Measurements from ENCODE around the gene APOO.

DNA sequence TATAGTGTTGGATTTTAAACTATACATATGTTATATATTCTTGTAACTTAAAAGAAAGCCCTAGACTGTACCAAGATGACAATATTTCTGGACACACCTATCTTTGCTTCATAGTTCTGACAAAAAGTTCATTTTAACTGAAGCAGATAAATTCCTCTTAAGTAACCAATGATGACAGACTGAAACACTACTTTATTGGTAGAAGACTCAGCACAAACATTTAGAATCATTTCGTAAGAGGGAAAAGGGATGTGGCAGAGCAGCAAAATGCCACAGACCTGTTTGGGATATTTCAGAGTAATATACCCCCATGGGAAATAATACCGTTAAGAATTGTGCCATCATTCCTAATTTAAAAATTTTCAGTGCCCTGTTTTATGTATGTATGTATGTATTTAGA, 56.2 kb downstream of the APOO start:
- TF ChIP-seq, protein P1, sequence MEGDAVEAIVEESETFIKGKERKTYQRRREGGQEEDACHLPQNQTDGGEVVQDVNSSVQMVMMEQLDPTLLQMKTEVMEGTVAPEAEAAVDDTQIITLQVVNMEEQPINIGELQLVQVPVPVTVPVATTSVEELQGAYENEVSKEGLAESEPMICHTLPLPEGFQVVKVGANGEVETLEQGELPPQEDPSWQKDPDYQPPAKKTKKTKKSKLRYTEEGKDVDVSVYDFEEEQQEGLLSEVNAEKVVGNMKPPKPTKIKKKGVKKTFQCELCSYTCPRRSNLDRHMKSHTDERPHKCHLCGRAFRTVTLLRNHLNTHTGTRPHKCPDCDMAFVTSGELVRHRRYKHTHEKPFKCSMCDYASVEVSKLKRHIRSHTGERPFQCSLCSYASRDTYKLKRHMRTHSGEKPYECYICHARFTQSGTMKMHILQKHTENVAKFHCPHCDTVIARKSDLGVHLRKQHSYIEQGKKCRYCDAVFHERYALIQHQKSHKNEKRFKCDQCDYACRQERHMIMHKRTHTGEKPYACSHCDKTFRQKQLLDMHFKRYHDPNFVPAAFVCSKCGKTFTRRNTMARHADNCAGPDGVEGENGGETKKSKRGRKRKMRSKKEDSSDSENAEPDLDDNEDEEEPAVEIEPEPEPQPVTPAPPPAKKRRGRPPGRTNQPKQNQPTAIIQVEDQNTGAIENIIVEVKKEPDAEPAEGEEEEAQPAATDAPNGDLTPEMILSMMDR (IDR thresholded peaks at IDR 0.05; ENCODE audit: low read length), result no peak
- no peak for TF ChIP-seq EZH2 (IDR thresholded peaks at IDR 0.05; ENCODE audit: borderline replicate concordance, low read length)

All from OCI-LY1 (cell line).